H1 (cell line): ENCODE data around the gene GPR35. TPM values are rescaled to one million over a fixed set of nuclear protein-coding genes. Genes with fewer than 3 reads are reported as not detected.
"Not testable (repeated sequence)": the region's sequence is repeated elsewhere in the genome, so short reads cannot be mapped to it uniquely, and the experiment has no call there.

Experiments used
- CTCF ChIA-PET: fragments of 300-600 bp; sonication (Branson Sonifier 250); formaldehyde crosslinking; loops from one replicate; lab custom pipeline; 2021; ENCODE audit not compliant: partially characterized antibody; lab: Charles Lee
- POLR2A ChIA-PET: fragments of 300-600 bp; sonication (Branson Sonifier 250); formaldehyde crosslinking; loops from one replicate; lab custom pipeline; 2021; ENCODE audit warnings: inconsistent platforms; ENCODE audit not compliant: partially characterized antibody; lab: Charles Lee
- DNase-seq, 2 experiments: peaks; one replicate each; pipeline versions ENCODE4 v3.0.0 to v3.0.0-alpha.2; 2010 to 2022; ENCODE audit warnings: low spot score in 2 of 2, low read depth in 1 of 2, mixed read lengths in 1 of 2
- FAIRE-seq: peaks from 2 replicates; lab custom pipeline; 2011; peaks lifted over from hg19 to GRCh38; lab: Jason Lieb, UNC
- H2AFZ ChIP-seq: 2 replicates; pipeline ENCODE4 v1.8.1; 2012; ENCODE audit warnings: low read length, inconsistent platforms
- H2AK5ac ChIP-seq: 2 replicates; pipeline ENCODE4 v1.6.1; 2013; ENCODE audit warnings: low read depth, low read length
- H2BK120ac ChIP-seq: replicated peaks from 2 replicates; pipeline ENCODE3; 2013; ENCODE audit warnings: low read depth, low read length, inconsistent platforms
- H2BK12ac ChIP-seq: 2 replicates; pipeline ENCODE4 v1.6.1; 2013; ENCODE audit warnings: low read depth, low read length
- H2BK15ac ChIP-seq: 2 replicates; pipeline ENCODE4 v1.6.1; 2013; ENCODE audit warnings: low read length
- H2BK20ac ChIP-seq: 2 replicates; pipeline ENCODE4 v1.6.1; 2013; ENCODE audit warnings: low read length
- H2BK5ac ChIP-seq: 2 replicates; pipeline ENCODE4 v1.6.1; 2013; ENCODE audit warnings: low read depth, low read length
- H3K14ac ChIP-seq: 2 replicates; pipeline ENCODE4 v1.6.1; 2013; ENCODE audit warnings: inconsistent platforms; ENCODE audit not compliant: insufficient read length
- H3K18ac ChIP-seq: 2 replicates; pipeline ENCODE4 v1.6.1; 2013; ENCODE audit warnings: low read length; ENCODE audit errors: extremely low read depth
- H3K23ac ChIP-seq: 2 replicates; pipeline ENCODE4 v1.6.1; 2013; ENCODE audit warnings: inconsistent platforms; ENCODE audit not compliant: insufficient read length
- H3K23me2 ChIP-seq: 2 replicates; pipeline ENCODE4 v1.6.1; 2013; ENCODE audit warnings: low read depth, low read length
- H3K27ac ChIP-seq: 2 replicates; pipeline ENCODE4 v1.6.1; 2011; ENCODE audit warnings: low read depth, low read length, inconsistent platforms
- H3K27me3 ChIP-seq, 4 experiments: replicated peaks in 1 of 4; 1 replicate in 1 of 4; 2 replicates in 3 of 4; pipeline versions ENCODE4 v1.6.1 to v1.8.1; 2011 to 2013; ENCODE audit warnings: low read length in 3 of 4, mild to moderate bottlenecking in 3 of 4, inconsistent platforms in 2 of 4, mixed read lengths in 2 of 4, moderate library complexity in 1 of 4; ENCODE audit not compliant: control insufficient read depth in 3 of 4, insufficient read depth in 3 of 4; ENCODE audit errors: extremely low read depth in 1 of 4
- H3K36me3 ChIP-seq, 4 experiments: 2 replicates each; pipeline versions ENCODE4 v1.6.1 to v1.8.1; 2011 to 2013; ENCODE audit warnings: mild to moderate bottlenecking in 4 of 4, low read length in 3 of 4, moderate library complexity in 2 of 4, control low read depth in 1 of 4, inconsistent platforms in 1 of 4; ENCODE audit not compliant: insufficient read depth in 4 of 4, control insufficient read depth in 2 of 4
- H3K4ac ChIP-seq: replicated peaks from 2 replicates; pipeline ENCODE3; 2013; ENCODE audit warnings: low read length, low read depth, mixed read lengths, inconsistent platforms; ENCODE audit not compliant: insufficient read length
- H3K4me1 ChIP-seq, 4 experiments: replicated peaks in 1 of 4; 1 replicate in 1 of 4; 2 replicates in 3 of 4; pipeline versions ENCODE4 v1.6.1 to v1.8.1; 2011 to 2013; ENCODE audit warnings: low read length in 3 of 4, inconsistent platforms in 2 of 4, mixed read lengths in 1 of 4; ENCODE audit not compliant: insufficient read depth in 4 of 4, control insufficient read depth in 3 of 4
- H3K4me2 ChIP-seq, 2 experiments: 2 replicates each; pipeline versions ENCODE4 v1.6.1 to v1.8.1; 2011 to 2013; ENCODE audit warnings: low read depth in 2 of 2, low read length in 2 of 2, control low read depth in 1 of 2, inconsistent platforms in 1 of 2, mild to moderate bottlenecking in 1 of 2; ENCODE audit not compliant: insufficient read depth in 1 of 2
- H3K4me3 ChIP-seq, 4 experiments: fragments of 200-600, 300-600 bp in 1 of 4; sonication (generic), shearing (Covaris generic), sonication (Bioruptor Twin) in 1 of 4; 2 replicates each; pipeline versions ENCODE4 v1.5.1 to v1.8.1; 2011 to 2016; ENCODE audit warnings: low read length in 4 of 4, low read depth in 3 of 4, control low read depth in 2 of 4, inconsistent platforms in 2 of 4, mild to moderate bottlenecking in 2 of 4, mixed read lengths in 1 of 4, moderate library complexity in 1 of 4; ENCODE audit not compliant: insufficient read depth in 2 of 4; ENCODE audit errors: extremely low read depth in 1 of 4
- H3K56ac ChIP-seq: replicated peaks from 2 replicates; pipeline ENCODE3; 2013; ENCODE audit warnings: low read depth, mild to moderate bottlenecking, mixed read lengths, low read length, inconsistent platforms; ENCODE audit not compliant: insufficient read length
- H3K79me1 ChIP-seq: 2 replicates; pipeline ENCODE4 v1.6.1; 2013; ENCODE audit warnings: low read depth, low read length, control low read depth
- H3K79me2 ChIP-seq, 2 experiments: 2 replicates each; pipeline versions ENCODE4 v1.6.1 to v1.8.1; 2012 to 2013; ENCODE audit warnings: low read length in 2 of 2, mild to moderate bottlenecking in 2 of 2, inconsistent platforms in 1 of 2; ENCODE audit not compliant: insufficient read depth in 2 of 2, control insufficient read depth in 1 of 2
- H3K9ac ChIP-seq, 4 experiments: replicated peaks in 1 of 4; 1 replicate in 1 of 4; 2 replicates in 3 of 4; pipeline versions ENCODE4 v1.6.1 to v1.8.1; 2011 to 2013; ENCODE audit warnings: low read depth in 3 of 4, low read length in 3 of 4, control low read depth in 2 of 4, mild to moderate bottlenecking in 2 of 4, moderate library complexity in 2 of 4, inconsistent platforms in 1 of 4; ENCODE audit errors: extremely low read depth in 1 of 4
- H3K9me3 ChIP-seq, 2 experiments: 2 replicates each; pipeline versions ENCODE4 v1.6.1 to v1.8.1; 2012 to 2013; ENCODE audit warnings: mild to moderate bottlenecking in 2 of 2, moderate library complexity in 2 of 2, control low read depth in 1 of 2, inconsistent platforms in 1 of 2, low read depth in 1 of 2, low read length in 1 of 2, mixed read lengths in 1 of 2; ENCODE audit not compliant: insufficient read depth in 2 of 2
- H4K20me1 ChIP-seq, 2 experiments: replicated peaks in 1 of 2; 2 replicates each; pipeline versions ENCODE3 to v1.8.1; 2011 to 2013; ENCODE audit warnings: inconsistent platforms in 2 of 2, low read length in 2 of 2, mild to moderate bottlenecking in 1 of 2; ENCODE audit not compliant: insufficient read depth in 2 of 2, control insufficient read depth in 1 of 2
- H4K5ac ChIP-seq: 2 replicates; pipeline ENCODE4 v1.6.1; 2013; ENCODE audit warnings: low read length, low read depth, mixed read lengths, inconsistent platforms; ENCODE audit not compliant: insufficient read length
- H4K8ac ChIP-seq: 2 replicates; pipeline ENCODE4 v1.8.0; 2013; ENCODE audit warnings: mild to moderate bottlenecking, moderate library complexity, low read length, inconsistent platforms; ENCODE audit not compliant: insufficient read depth; ENCODE audit errors: extremely low read depth
- H4K91ac ChIP-seq: replicated peaks from 2 replicates; pipeline ENCODE3; 2013; ENCODE audit warnings: low read length, mixed read lengths, inconsistent platforms; ENCODE audit not compliant: insufficient read length
- WGBS, 2 experiments: shearing (Covaris generic) in 1 of 2; methylation state at CpG; one replicate each; pipeline versions ENCODE4 v1.1.6 to v1.1.7; 2013 to 2015; ENCODE audit warnings: low lambda C conversion rate in 2 of 2, mixed read lengths in 2 of 2, inconsistent platforms in 1 of 2, low coverage in 1 of 2, missing lambda C conversion rate in 1 of 2; ENCODE audit not compliant: insufficient replicate concordance in 2 of 2, insufficient coverage in 1 of 2, insufficient read length in 1 of 2; ENCODE audit errors: extremely low coverage in 1 of 2, missing lambda C conversion rate in 1 of 2; 5-methylcytosine and 5-hydroxymethylcytosine counted together
- polyA plus RNA-seq, 7 experiments: library from polyadenylated mRNA; depleted of rRNA in 3 of 7; stranded (reverse) in 5 of 7; unstranded in 2 of 7; fragments of >200 nt in 5 of 7; fragments of 200-250 nt in 2 of 7; gene quantifications; 1 replicate in 5 of 7; 2 replicates in 1 of 7; 4 replicates in 1 of 7; pipeline versions ENCODE4 v1.2.1 to v1.2.3, GENCODE V29; 2011 to 2013; ENCODE audit warnings: missing spikeins in 2 of 7, mixed read lengths in 2 of 7
- total RNA-seq: library from RNA; stranded (reverse); fragmentation: NEBNext Ultra II Directional; extraction: Animal tissue kit (Norgen Biotek cat#: 25700); gene quantifications from 2 replicates; pipeline ENCODE4 v1.2.1, GENCODE V29; 2021

GPR35 gene
- total and polyA plus RNA-seq, 2 of the 8 experiments (the other 6 are each of a cell fraction or from before 2014, with no cell fraction given): 0.47 TPM; not detected in 1

DNA sequence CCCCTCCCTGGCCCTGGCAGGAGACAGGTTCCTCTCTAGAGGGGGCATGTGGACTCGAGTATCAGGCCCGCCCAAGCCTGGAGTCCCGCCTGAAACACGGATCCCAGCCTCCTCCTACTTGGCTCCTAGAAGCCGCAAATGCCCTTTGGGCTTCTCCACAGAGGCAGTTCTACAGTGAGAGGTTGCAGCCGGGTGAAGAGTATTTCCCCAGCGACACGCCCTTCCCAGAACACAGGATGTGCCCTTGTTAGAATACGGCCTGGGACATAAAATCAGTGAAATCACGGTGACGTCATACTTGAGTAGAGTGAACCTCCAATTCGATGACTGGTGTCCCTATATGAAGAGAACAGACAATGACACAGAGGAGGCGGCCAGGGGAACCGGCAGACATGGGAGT lies 52.8 kb downstream of the GPR35 start:
- H3K56ac ChIP-seq, H3K27me3 ChIP-seq, H2AFZ ChIP-seq, CTCF ChIA-PET, H2BK5ac ChIP-seq, H3K4ac ChIP-seq, H4K8ac ChIP-seq, H4K5ac ChIP-seq, H3K9ac ChIP-seq, H3K79me2 ChIP-seq, H2BK12ac ChIP-seq, POLR2A ChIA-PET, H3K4me1 ChIP-seq, H2BK120ac ChIP-seq, H4K91ac ChIP-seq, DNase-seq, H4K20me1 ChIP-seq, H3K9me3 ChIP-seq, H2BK20ac ChIP-seq, H3K4me2 ChIP-seq, H3K23ac ChIP-seq, H3K4me3 ChIP-seq, H3K36me3 ChIP-seq, FAIRE-seq, H3K18ac ChIP-seq, H2AK5ac ChIP-seq, H3K14ac ChIP-seq, H2BK15ac ChIP-seq, H3K27ac ChIP-seq, H3K79me1 ChIP-seq, H3K23me2 ChIP-seq: not testable (repeated sequence)
- WGBS, 2 experiments: 33% methylated on average over 1 of the region's 14 CpGs; no CpG with 5 or more reads in 1 of the 2 experiments

DNA sequence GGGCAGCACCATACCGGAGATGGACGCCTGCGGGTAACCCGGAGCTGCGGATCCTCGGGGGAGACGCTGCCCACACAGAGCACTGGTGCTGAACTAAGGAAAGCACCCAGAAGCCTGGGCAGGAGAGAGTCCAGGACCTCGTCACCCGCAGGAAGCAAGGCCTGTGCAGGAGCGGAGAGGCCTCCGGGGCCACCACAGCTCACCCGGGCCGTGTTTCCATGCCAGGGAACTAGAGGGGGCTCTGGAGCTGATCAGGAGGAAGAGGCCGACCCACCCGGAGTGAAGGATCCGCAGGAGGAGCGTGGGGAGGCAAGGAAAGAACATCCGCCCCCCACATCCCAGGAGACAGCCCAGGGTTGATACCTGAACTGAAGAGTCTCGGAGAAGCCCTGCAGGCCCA lies 53.6 kb downstream of the GPR35 start:
- POLR2A ChIA-PET, H3K4me2 ChIP-seq, H4K8ac ChIP-seq, H3K56ac ChIP-seq, H3K36me3 ChIP-seq, DNase-seq, H3K4ac ChIP-seq, H3K4me3 ChIP-seq, H3K18ac ChIP-seq, H4K91ac ChIP-seq, H3K9me3 ChIP-seq, H3K79me1 ChIP-seq, H2AK5ac ChIP-seq, H2BK20ac ChIP-seq, H3K14ac ChIP-seq, H4K20me1 ChIP-seq, H2AFZ ChIP-seq, H2BK120ac ChIP-seq, H2BK12ac ChIP-seq, H2BK5ac ChIP-seq, H3K4me1 ChIP-seq, H2BK15ac ChIP-seq, H3K23me2 ChIP-seq, H3K27ac ChIP-seq, H4K5ac ChIP-seq, H3K27me3 ChIP-seq, H3K23ac ChIP-seq, H3K79me2 ChIP-seq, H3K9ac ChIP-seq, CTCF ChIA-PET: not testable (repeated sequence)
- FAIRE-seq: peak; percentile 74
- WGBS, 2 experiments: no CpG with 5 or more reads among the region's 19 CpGs
